GM21381 (cell line): ENCODE data around the gene LAT.
A peak's percentile ranks its signal among the peaks of the same experiment; 100 is the strongest.
"Not testable (repeated sequence)": the region's sequence is repeated elsewhere in the genome, so short reads cannot be mapped to it uniquely, and the experiment has no call there.

Source experiments
- ATAC-seq: cut with Tn5 transposase; IDR thresholded peaks from one replicate; pipeline ENCODE4 v1.9.1; 2021; ENCODE audit warnings: mild to moderate bottlenecking, moderate library complexity; ENCODE audit not compliant: unreplicated experiment

Gene LAT

GRCh38 chr16:28984619-28985135 lies at the start of gene LAT:
Gene LAT (plus strand): TSS chr16:28985052. CDS start chr16:28985418, 366 bp downstream.
- no peak for ATAC-seq

- no peak for ATAC-seq
Observed at GRCh38 chr16:28935346-28935745, 49.5 kb upstream of the LAT start.

- peak; percentile 72 for ATAC-seq
Observed at GRCh38 chr16:28935924-28936783, 48.7 kb upstream of the LAT start.

GRCh38 chr16:28936784-28937155 lies 48.1 kb upstream of the LAT start:
- no peak for ATAC-seq

GRCh38 chr16:28937222-28937876 lies 47.5 kb upstream of the LAT start:
- ATAC-seq = no peak

GRCh38 chr16:28938721-28939120 lies 46.1 kb upstream of the LAT start:
- no peak for ATAC-seq

GRCh38 chr16:28939825-28940224 lies 45.0 kb upstream of the LAT start:
- ATAC-seq = not testable (repeated sequence)

- ATAC-seq = no peak
Observed at GRCh38 chr16:28943281-28943680, 41.6 kb upstream of the LAT start.

GRCh38 chr16:28946681-28947080 lies 38.2 kb upstream of the LAT start:
- ATAC-seq = no peak

GRCh38 chr16:28950648-28951409 lies 34.0 kb upstream of the LAT start, which contains the start of gene NFATC2IP:
Gene NFATC2IP (plus strand): TSS chr16:28950937. CDS start chr16:28951012, 75 bp downstream.
- ATAC-seq = peak; percentile 92

GRCh38 chr16:28951410-28951943 lies 33.4 kb upstream of the LAT start:
- peak; percentile 20 for ATAC-seq

GRCh38 chr16:28958216-28958615 lies 26.6 kb upstream of the LAT start:
- no peak for ATAC-seq

GRCh38 chr16:28958836-28959235 lies 26.0 kb upstream of the LAT start:
- ATAC-seq = no peak

- ATAC-seq = no peak
Observed at GRCh38 chr16:28964072-28964471, 20.8 kb upstream of the LAT start.

- no peak for ATAC-seq
Observed at GRCh38 chr16:28964496-28964895, 20.4 kb upstream of the LAT start.

- no peak for ATAC-seq
Observed at GRCh38 chr16:28967156-28967555, 17.7 kb upstream of the LAT start.

- not testable (repeated sequence) for ATAC-seq
Observed at GRCh38 chr16:28969696-28970095, 15.2 kb upstream of the LAT start.

GRCh38 chr16:28974007-28974436 lies 10.8 kb upstream of the LAT start:
- ATAC-seq = peak; percentile 12

- ATAC-seq = peak; percentile 88
Observed at GRCh38 chr16:28974437-28975157, 10.3 kb upstream of the LAT start, which contains the start of gene SPNS1. Gene SPNS1 (plus strand): TSS chr16:28974778. CDS start chr16:28975152, 374 bp downstream.

- ATAC-seq = no peak
Observed at GRCh38 chr16:28975158-28975599, 9.7 kb upstream of the LAT start.
